Upper lobe of left lung (tissue), 6 donors: ENCODE measurements around the gene WBP2NL. TPM values are rescaled to one million over a fixed set of nuclear protein-coding genes. Genes with fewer than 3 reads are reported as not detected.

Experiments used
- ATAC-seq, 2 donors: fragments of 200-7000 bp; cut with Tn5 transposase; one replicate each; pipeline ENCODE4 v1.9.1; 2022; ENCODE audit warnings: mild to moderate bottlenecking in 2 of 2, moderate library complexity in 2 of 2; ENCODE audit not compliant: low FRiP score in 2 of 2
- DNase-seq, 2 donors: peaks; one replicate each; pipeline ENCODE4 v3.0.0-alpha.2; 2019 to 2020
- H3K27ac ChIP-seq, 4 donors: fragments of 200-600 bp; sonication (generic); one replicate each; pipeline ENCODE4 v1.5.1; 2016 to 2019
- H3K27me3 ChIP-seq, 4 donors: fragments of 200-600 bp; sonication (generic); one replicate each; pipeline ENCODE4 v1.5.1; 2017 to 2019
- H3K36me3 ChIP-seq, 4 donors: fragments of 200-600 bp; sonication (generic); one replicate each; pipeline ENCODE4 v1.5.1; 2016 to 2019
- H3K4me1 ChIP-seq, 4 donors: fragments of 200-600 bp; sonication (generic); one replicate each; pipeline ENCODE4 v1.5.1; 2018 to 2019
- H3K4me3 ChIP-seq, 4 donors: fragments of 200-600 bp; sonication (generic); one replicate each; pipeline ENCODE4 v1.5.1; 2017 to 2019; ENCODE audit warnings: mild to moderate bottlenecking in 2 of 4, moderate library complexity in 1 of 4
- H3K9me3 ChIP-seq, 4 donors: fragments of 200-600 bp; sonication (generic); one replicate each; pipeline ENCODE4 v1.5.1; 2018 to 2019
- CTCF ChIP-seq, 6 experiments: fragments of 450-650 bp in 4 of 6; fragments of 200-600 bp in 2 of 6; sonication (generic) in 2 of 6; IDR thresholded peaks; one replicate each; pipeline ENCODE4 v1.5.1; 2016 to 2019; ENCODE audit warnings: antibody characterized with exemption in 6 of 6
- EP300 ChIP-seq, 4 donors: sonication (generic); formaldehyde crosslinking; IDR thresholded peaks; one replicate each; pipeline ENCODE4 v1.5.1; 2017; ENCODE audit warnings: antibody characterized with exemption in 4 of 4, control low read depth in 2 of 4
- POLR2A ChIP-seq, 4 donors: fragments of 450-650 bp; IDR thresholded peaks; one replicate each; pipeline ENCODE4 v1.5.1; 2016 to 2017; ENCODE audit warnings: antibody characterized with exemption in 4 of 4, mild to moderate bottlenecking in 2 of 4
- POLR2AphosphoS5 ChIP-seq, 2 donors: sonication (generic); formaldehyde crosslinking; IDR thresholded peaks; one replicate each; pipeline ENCODE4 v1.5.1; 2017; ENCODE audit warnings: antibody characterized with exemption in 2 of 2
- WGBS, 2 donors: methylation state at CpG; one replicate each; pipeline ENCODE4 v1.1.5; 2017 to 2018; 5-methylcytosine and 5-hydroxymethylcytosine counted together
- total RNA-seq, 6 donors: library from RNA; depleted of rRNA in 4 of 6; stranded (reverse); fragments of >200 nt in 4 of 6; gene quantifications; one replicate each; pipeline versions ENCODE4 v1.1.0 to v1.2.1, GENCODE V29; 2016 to 2021
- donor health status: DM: no; HTN: no; CAD: no; lungs with moderate emphysema.
- donor health status: DM: no; HTN: yes; CAD: no; lungs with severe emphysema.

WBP2NL gene
- total RNA-seq, 6 donors from 2014 or later: 0.74 to 6.8 (median 2.0) TPM

DNA sequence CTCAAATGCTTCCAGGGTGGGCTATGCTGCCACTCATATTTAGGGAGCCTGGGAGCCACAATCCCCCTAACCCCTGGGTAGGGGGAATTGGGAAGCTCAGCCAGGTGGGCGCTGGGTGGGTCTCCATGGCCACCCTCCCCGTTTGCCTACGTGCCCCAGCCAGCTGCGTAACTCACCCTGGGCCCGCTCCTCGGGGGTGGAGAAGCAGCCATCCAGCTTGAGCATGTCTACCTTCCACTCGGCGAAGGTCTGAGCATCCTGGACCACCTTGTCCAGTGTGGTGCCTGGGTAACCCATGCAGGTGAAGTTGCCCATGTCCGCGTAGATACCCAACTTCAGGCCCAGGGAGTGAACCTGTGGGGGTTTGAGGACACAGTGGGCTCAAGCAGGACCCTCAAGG lies 68.3 kb downstream of the WBP2NL start:
- H3K27me3 ChIP-seq: no peaks in the 10 kb centered on the region
- H3K4me3 ChIP-seq: no peak overlapping the region
- H3K27ac ChIP-seq: no peak overlapping the region
- TF ChIP-seq POLR2A (IDR thresholded peaks at IDR 0.05) (no peak), POLR2AphosphoS5 (IDR thresholded peaks at IDR 0.05) (no peak), EP300 (IDR thresholded peaks at IDR 0.05) (no peak)
- H3K9me3 ChIP-seq: no peaks in the 10 kb centered on the region
- peak in 1 of 2 donors; percentile 46 for DNase-seq
- WGBS, 2 donors: 97% methylated on average over 10 of the region's 10 CpGs; no CpG with 5 or more reads in 1 of the 2 donors
- H3K4me1 ChIP-seq: peaks cover 18 to 29% (median 19%) of the 10 kb centered on the region in 4 donors
- no peak for ATAC-seq
- H3K36me3 ChIP-seq: peaks cover 0 to 56% (median 43%) of the 10 kb centered on the region in 4 donors

DNA sequence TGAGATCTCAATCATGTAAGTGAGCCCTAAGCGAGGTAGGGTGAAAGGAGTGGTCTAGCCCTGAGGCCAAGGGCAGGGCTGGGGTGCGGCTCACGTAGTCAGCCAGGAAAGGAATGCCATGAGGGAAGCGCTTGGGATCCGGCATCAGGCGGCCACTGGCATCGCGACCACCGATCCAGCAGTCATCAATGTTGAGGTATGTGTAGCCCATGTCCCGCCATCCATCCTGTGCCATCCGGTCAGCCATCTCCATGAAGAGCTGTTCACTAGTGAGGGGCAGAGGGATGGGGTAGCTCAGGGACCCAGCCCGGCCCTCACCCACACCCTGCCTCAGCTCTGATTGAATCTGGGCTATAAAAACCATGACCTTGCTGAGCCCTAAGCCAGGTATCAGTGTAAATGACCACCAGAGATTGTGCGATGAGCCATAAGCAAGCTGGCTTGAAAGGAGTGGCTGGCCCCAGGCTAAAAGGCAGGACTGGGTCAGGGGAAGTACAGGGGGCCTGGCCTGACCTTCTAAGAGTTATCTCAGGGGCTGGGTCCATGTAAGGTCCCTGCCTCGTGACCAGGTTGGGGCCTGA lies 69.2 kb downstream of the WBP2NL start:
- Histone ChIP-seq H3K36me3 (peaks cover 0 to 48% (median 37%) of the 10 kb centered on the region in 4 donors), H3K4me3 (no peak overlapping the region), H3K4me1 (peaks cover 18 to 29% (median 19%) of the 10 kb centered on the region in 4 donors), H3K9me3 (no peaks in the 10 kb centered on the region), H3K27ac (no peak overlapping the region), H3K27me3 (no peaks in the 10 kb centered on the region)
- DNase-seq (peak in 1 of 2 donors; percentile 54), ATAC-seq (no peak)
- 91 to 94% methylated on average over 6 to 14 of the region's 14 CpGs for WGBS, 2 donors
- TF ChIP-seq POLR2A (IDR thresholded peaks at IDR 0.05) (no peak), POLR2AphosphoS5 (IDR thresholded peaks at IDR 0.05) (no peak), CTCF (IDR thresholded peaks at IDR 0.05) (no peak), EP300 (IDR thresholded peaks at IDR 0.05) (no peak)

- TF ChIP-seq POLR2AphosphoS5 (IDR thresholded peaks at IDR 0.05) (no peak), EP300 (IDR thresholded peaks at IDR 0.05) (no peak), CTCF (IDR thresholded peaks at IDR 0.05) (no peak), POLR2A (IDR thresholded peaks at IDR 0.05) (no peak)
- Histone ChIP-seq H3K27ac (no peak overlapping the region), H3K4me3 (no peak overlapping the region), H3K9me3 (no peaks in the 10 kb centered on the region), H3K4me1 (peaks cover 18 to 30% (median 20%) of the 10 kb centered on the region in 4 donors), H3K36me3 (peaks cover 0 to 44% (median 33%) of the 10 kb centered on the region in 4 donors), H3K27me3 (no peaks in the 10 kb centered on the region)
- WGBS, 2 donors: 94% methylated on average over 4 of the region's 4 CpGs; no CpG with 5 or more reads in 1 of the 2 donors
- ATAC-seq: no peak
- no peak for DNase-seq
These were observed 69.7 kb downstream of the WBP2NL start for GRCh38 chr22:42068291-42068690.

GRCh38 chr22:42069801-42070516 lies 71.4 kb downstream of the WBP2NL start:
- ATAC-seq (peak; percentile 0 to 20), DNase-seq (no peak)
- Histone ChIP-seq H3K4me3 (peak overlapping the region; percentile 44 to 87 (median 64)), H3K27me3 (no peaks in the 10 kb centered on the region), H3K9me3 (no peaks in the 10 kb centered on the region), H3K4me1 (peaks cover 29 to 46% (median 32%) of the 10 kb centered on the region in 4 donors), H3K27ac (peak overlapping the region; percentile 86 to 91 (median 88)), H3K36me3 (peaks cover 0 to 33% (median 30%) of the 10 kb centered on the region in 4 donors)
- WGBS, 2 donors: 8 to 26% methylated on average over 10 to 19 of the region's 19 CpGs
- TF ChIP-seq EP300 (IDR thresholded peaks at IDR 0.05): no peak
- no peak for TF ChIP-seq POLR2AphosphoS5 (IDR thresholded peaks at IDR 0.05)
- no peak for TF ChIP-seq CTCF (IDR thresholded peaks at IDR 0.05)
- TF ChIP-seq POLR2A (IDR thresholded peaks at IDR 0.05): no peak
